ENCODE measurements around the gene PAH.

The PAH gene

DNA sequence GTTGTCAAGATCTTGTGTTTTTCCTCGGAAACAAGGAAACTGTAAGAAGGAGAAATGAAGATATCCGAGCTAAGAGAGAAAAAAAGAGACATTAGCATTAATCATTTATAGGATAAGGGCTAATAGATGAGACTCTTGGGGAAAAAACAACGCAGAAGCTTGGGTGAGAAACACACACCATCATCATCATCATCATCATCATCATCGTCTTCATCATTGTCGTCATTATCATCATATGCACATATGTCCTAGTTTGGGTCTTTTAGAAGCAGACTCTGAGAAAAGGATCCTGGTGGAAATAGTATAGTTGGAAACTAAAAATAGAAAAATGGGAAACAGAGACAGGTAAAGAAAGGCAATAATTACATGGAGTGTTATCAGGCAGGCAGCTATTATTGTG lies 95.9 kb downstream of the PAH start:
- no peak for DNase-seq (ENCODE audit: low read depth)

DNA sequence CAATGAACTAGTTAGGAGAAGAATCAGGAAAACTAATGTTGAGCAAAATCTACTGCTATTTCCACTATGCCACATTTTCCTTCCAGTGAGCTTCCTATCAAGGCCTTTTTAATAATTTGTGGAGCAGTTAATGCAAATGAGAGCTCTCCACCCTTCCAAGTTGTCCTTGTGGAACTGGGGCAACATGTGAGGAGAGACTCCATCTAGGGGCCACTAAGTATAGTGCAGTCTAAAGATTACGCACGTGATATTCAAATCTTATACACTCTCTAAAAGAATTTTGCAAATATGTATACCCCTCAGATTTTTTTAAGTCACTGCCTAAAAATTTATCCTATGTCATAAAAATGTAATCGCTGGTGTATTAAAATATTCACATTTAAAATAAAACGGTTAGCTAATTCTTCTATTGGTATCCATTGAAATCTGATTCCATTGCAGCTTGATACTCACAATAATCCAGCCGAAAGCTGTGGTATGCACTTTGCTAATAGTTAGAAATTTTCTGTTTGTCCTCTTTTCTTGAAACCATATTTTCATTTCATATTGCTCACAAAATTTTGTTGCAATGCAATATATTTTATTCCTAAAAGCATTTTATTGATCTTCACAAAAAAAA lies 100.1 kb downstream of the PAH start:
- no peak for DNase-seq (ENCODE audit: low read depth)

DNA sequence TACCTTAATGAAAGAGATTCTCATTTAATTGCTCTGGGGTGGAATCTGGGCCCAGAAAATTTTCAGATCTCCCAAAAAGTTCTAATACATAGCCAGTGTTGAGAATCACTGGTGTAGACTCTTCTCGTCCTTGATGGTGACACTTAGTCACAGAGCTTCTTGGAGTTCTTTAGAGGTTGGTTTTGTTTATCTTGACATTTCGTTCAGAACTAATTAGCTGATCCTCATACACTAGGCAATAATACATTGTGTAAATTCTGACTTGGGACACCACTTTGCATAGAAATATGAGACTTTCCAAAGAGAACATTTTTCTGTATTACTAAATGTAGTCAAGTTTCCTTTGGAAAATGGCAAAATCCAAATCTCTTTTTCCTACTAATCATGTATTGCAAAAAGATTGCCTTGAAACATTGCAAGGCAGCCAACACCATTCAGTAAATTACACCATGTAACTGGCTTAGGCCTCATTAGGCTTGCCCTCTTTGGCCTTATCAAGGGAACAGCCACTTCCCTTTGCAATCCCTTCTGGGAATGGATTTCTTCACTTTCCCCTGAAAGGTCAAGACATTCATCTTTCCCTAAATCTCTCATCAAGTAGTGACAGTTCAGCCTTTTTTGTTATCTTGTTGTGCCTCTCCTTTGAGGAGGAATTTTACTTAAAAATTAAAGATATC lies 102.2 kb downstream of the PAH start:
- no peak for DNase-seq (ENCODE audit: low read depth)

DNA sequence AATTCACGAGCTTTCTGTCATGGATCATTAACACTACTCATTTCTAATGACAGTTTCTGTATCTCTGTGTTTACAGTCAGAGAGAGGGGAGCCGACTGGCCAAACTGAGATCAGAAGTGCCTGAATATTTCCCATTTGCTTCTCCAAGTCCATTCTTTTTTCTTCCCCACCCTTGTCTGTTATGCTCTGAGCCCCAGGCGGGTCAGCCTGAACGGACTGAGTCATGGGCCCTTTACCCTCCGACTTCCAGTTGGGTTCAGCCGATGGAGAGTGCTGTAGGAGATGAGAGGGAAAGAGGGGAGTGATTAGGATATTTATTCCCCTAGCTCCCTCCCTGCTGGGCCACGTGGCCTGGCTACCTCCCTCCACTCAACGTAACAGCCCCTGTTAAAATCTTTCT lies 104.7 kb downstream of the PAH start:
- no peak for DNase-seq (ENCODE audit: low read depth)

DNA sequence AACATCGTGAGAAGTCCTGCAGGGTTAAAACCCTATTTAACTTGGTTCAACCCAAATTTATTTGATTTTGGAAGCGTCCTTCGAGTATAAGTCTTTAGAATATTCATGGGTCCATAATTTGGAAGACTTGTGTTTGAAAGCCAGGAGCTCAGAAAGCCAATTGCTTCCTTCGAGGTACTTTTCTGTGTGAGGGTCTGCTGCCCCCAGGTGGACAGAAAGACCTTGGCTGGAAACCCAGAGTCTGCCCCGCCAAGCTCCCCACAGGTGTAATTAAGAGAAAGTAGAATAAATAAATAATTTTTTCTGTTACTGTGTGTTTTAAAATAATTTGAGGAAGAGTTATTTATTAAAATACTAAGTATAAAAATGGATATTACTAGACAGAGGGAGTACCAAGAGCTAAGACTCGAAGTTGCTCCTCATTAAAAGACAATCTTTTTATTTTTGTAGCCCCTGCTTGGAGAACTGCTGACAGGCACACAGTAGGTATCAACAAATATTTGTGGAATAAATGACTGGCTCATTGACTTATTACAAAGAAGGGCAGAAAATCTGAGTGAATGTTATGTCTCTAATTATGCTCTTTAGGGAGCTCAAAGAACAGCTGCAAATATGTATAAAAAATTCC lies 105.8 kb downstream of the PAH start:
- DNase-seq (ENCODE audit: low read depth): no peak

DNA sequence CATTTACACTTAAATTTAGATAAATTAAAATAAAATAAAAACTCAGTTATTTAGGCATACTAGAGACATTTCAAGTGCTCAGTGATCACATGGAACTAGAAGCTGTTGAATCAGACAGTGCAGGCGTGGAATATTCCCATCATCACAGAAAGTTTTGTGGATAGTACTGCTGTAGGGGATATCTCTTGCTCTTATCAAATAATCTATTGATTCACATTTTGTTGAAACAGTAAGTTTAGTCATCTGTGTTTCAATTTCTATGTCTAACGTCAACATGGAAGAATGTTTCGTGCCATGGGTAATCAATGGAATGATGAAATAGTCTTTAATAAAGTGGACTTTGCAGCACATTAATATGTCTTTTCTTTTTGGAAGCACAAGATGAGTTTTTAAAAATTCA lies 108.6 kb downstream of the PAH start:
- DNase-seq (ENCODE audit: low read depth): no peak

DNA sequence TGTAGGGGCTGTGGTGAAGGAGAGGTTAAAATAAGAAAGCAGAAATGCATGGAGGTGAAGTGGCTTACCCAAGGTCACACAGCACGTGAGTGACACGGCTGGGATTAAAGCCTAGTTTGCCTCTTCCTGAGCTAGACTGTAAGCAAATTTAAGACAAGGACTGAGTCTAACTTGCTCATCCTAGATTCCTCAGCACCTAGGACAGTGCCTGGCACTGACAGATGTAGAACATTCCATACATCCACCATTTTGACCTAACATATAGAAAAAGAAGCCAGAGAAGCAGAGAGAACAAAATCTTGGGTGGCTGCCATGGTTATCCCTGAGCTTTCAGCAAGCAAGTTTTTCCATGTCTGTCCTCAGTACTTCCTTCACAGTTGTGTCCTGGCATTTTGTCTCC lies 110.5 kb downstream of the PAH start:
- no peak for DNase-seq (ENCODE audit: low read depth)

DNA sequence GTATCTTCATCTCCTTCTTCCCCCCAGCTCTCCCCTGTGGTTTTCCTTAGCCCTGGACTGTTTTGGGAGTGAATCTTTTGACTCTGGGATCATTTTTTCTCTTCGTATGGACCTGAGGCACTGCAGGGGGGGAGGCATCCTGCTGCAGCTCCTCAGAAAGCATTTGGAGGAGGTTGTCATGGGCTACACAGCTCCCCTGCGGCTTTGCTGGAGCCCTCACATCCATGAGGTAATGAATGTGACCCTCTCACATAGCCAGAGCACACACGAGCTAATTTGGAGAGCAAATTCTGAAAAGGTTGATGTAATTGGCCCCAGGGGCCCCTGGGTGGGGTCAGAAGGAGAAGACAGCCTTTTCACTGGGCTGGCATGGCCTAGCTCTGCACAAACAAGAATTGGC lies 110.9 kb downstream of the PAH start:
- DNase-seq (ENCODE audit: low read depth): no peak

DNA sequence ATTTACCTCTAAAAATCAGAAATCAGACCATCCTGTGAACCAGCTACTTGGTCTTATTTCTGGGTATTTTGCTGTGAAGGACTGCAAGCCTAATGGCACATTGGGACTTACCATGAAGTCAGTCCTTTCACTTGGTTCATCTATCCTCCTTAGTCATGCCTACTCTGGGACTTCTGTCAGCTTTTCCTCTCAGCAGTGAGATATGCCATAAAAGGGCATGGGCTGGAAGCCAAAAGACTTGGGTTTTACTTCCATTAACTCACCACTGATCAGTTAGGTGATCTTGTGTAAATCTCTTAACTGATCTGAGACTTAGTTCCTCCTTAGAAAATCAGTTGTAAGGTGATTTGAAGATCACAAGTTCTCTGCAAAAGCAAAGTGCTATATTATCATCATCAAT lies 116.5 kb downstream of the PAH start:
- DNase-seq (ENCODE audit: low read depth): no peak

DNA sequence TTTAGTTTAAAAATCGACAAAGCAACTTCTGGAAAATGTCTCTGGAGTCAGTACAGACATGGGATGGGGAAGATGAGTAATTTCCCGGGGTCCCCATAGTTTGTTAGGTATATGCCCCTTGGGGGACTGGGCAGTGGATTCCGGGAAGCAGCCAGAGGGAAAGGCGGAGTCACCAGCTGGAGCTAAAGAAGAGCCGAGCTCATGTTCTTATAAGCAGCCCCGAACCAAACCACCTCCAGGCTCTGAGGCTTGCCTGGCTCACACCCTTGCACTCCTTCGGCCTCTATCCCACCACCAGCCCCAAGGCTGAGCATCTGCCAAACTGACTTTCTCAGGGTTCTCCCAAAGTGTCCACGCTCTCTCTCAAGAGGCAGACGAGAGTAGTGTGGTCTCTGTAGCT lies 117.8 kb downstream of the PAH start:
- DNase-seq (ENCODE audit: low read depth): no peak

DNA sequence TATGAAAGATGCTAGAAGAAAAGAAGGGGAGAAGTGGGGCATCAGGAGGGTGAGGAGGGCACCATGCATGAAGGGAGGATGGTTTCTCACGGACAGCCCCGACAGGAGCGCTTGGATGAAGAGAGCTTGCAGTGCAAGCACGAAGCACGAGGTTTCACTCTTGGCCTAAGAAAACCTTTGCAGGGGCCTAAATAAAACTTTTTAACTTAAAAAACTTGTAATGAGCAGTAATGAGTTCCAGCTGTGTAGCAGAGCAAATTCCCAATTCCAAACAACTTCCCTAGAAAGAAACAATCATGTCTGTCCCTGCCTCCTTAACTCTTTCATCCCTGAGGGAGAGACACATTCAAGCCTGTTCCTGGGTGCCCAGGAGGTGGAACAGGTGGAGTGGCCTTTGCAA lies 119.5 kb downstream of the PAH start:
- no peak for DNase-seq (ENCODE audit: low read depth)

DNA sequence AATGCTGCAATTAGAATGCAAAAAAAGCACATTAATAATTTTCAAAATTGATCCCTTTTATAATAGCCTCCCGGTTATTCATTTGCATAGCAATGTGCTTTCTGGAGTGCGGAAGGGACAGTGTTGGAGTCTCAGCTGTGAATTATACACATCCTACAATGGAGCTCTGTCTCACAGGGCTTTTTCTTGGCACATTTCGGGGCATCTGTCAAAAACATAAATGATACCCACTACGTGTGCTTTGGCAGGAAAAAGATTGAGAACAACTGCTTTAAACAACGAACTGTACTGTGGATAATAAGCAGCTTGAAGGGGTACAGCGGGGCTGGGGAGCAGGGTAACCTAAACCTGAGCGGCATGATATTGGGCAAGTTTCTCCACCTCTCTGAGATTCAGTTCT lies 123.1 kb downstream of the PAH start:
- DNase-seq (ENCODE audit: low read depth): no peak

All from stimulated activated CD8-positive, alpha-beta memory T cell treated with anti-CD3 and anti-CD28 coated beads, Interleukin-7, amount 100 ng/mL, for 24 hours (primary cell).